Bronchus fibroblast of lung (primary cell): ENCODE results near the gene NIFK. TPM values are rescaled to one million over a fixed set of nuclear protein-coding genes. Genes with fewer than 3 reads are reported as not detected.

ENCODE experiments used
- total RNA-seq: library from RNA; depleted of rRNA; stranded (reverse); fragments of >200 nt; gene quantifications from 2 replicates; pipeline ENCODE4 v1.2.3, GENCODE V29; 2015

NIFK gene
- total RNA-seq = 21.9 and 33.0 TPM in 2 replicates

GRCh38 chr2:121736462-121737336 lies at the start of gene NIFK:
NIFK (minus strand) TSS chr2:121736875; CDS start chr2:121736850, 25 bp downstream.

GRCh38 chr2:121755237-121756111 lies 18.8 kb upstream of the NIFK start, which contains the start of gene TSN:
TSN (plus strand) TSS chr2:121755651; CDS start chr2:121755780, 129 bp downstream.

Other genes starting within 250 kb of the NIFK start
- gene RNU4ATAC, start 206.0 kb downstream of the NIFK start, total RNA-seq = not detected in 2 replicates
- gene CLASP1, start 87.4 kb downstream of the NIFK start, total RNA-seq = 25.6 and 33.8 TPM in 2 replicates
- gene TSN, start 18.8 kb upstream of the NIFK start, total RNA-seq = 40.7 and 46.1 TPM in 2 replicates